HepG2 (cell line): ENCODE measurements around the gene NACC2.

ENCODE experiments used
- CTCF ChIP-seq: sonication (generic); formaldehyde crosslinking; IDR thresholded peaks from 2 replicates; pipeline ENCODE4 v1.5.0; 2020; ENCODE audit warnings: mild to moderate bottlenecking, missing genetic modification reagents, moderate library complexity
- ELF4 ChIP-seq: sonication (generic); formaldehyde crosslinking; IDR thresholded peaks from 2 replicates; pipeline ENCODE4 v1.5.0; 2020; ENCODE audit warnings: missing genetic modification reagents, mild to moderate bottlenecking, moderate library complexity, borderline replicate concordance
- GLMP ChIP-seq: sonication (generic); formaldehyde crosslinking; IDR thresholded peaks from 2 replicates; pipeline ENCODE4 v1.9.0; 2021; ENCODE audit warnings: missing genetic modification reagents, mild to moderate bottlenecking, borderline replicate concordance
- KMT2A ChIP-seq: sonication (generic); formaldehyde crosslinking; IDR thresholded peaks from 2 replicates; pipeline ENCODE4 v1.4.0; 2020; ENCODE audit warnings: missing genetic modification reagents
- MAX ChIP-seq: IDR thresholded peaks from 2 replicates; pipeline ENCODE4 v1.6.1; 2012; ENCODE audit warnings: inconsistent platforms
- SMAD1 ChIP-seq: sonication (generic); formaldehyde crosslinking; IDR thresholded peaks from 2 replicates; pipeline ENCODE4 v1.4.0; 2020; ENCODE audit warnings: missing genetic modification reagents, low read depth, mild to moderate bottlenecking, borderline replicate concordance
- SP4 ChIP-seq: sonication (generic); formaldehyde crosslinking; IDR thresholded peaks from 2 replicates; pipeline ENCODE4 v1.8.1; 2023; ENCODE audit warnings: mild to moderate bottlenecking, missing genetic modification reagents

- TF ChIP-seq ELF4 (CRISPR knock-in tag) (no peak), SP4 (no peak), SMAD1 (CRISPR knock-in tag) (no peak), CTCF (CRISPR knock-in tag) (no peak), GLMP (no peak), KMT2A (CRISPR knock-in tag) (no peak), MAX (no peak)
Measured at GRCh38 chr9:136086213-136086881, 8.7 kb downstream of the NACC2 start.
